ENCODE measurements around the gene DNHD1. TPM values are rescaled to one million over a fixed set of nuclear protein-coding genes. Genes with fewer than 3 reads are reported as not detected.

Gene DNHD1
- total RNA-seq, 4 donors from 2014 or later, result 2.9 to 20.9 (median 9.8) TPM

- TF ChIP-seq, protein P1, sequence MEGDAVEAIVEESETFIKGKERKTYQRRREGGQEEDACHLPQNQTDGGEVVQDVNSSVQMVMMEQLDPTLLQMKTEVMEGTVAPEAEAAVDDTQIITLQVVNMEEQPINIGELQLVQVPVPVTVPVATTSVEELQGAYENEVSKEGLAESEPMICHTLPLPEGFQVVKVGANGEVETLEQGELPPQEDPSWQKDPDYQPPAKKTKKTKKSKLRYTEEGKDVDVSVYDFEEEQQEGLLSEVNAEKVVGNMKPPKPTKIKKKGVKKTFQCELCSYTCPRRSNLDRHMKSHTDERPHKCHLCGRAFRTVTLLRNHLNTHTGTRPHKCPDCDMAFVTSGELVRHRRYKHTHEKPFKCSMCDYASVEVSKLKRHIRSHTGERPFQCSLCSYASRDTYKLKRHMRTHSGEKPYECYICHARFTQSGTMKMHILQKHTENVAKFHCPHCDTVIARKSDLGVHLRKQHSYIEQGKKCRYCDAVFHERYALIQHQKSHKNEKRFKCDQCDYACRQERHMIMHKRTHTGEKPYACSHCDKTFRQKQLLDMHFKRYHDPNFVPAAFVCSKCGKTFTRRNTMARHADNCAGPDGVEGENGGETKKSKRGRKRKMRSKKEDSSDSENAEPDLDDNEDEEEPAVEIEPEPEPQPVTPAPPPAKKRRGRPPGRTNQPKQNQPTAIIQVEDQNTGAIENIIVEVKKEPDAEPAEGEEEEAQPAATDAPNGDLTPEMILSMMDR (IDR thresholded peaks at IDR 0.05), result peak in 1 of 4 experiments; percentile 10
- TF ChIP-seq POLR2AphosphoS5 (IDR thresholded peaks at IDR 0.05), result no peak
- Histone ChIP-seq H3K4me1 (peaks cover 7 to 64% (median 27%) of the 10 kb centered on the region in 3 donors), H3K27me3 (no peaks in the 10 kb centered on the region), H3K27ac (peak overlapping the region; percentile 92 to 99 (median 98)), H3K4me3 (peak overlapping the region; percentile 63 to 88), H3K9me3 (no peaks in the 10 kb centered on the region), H3K36me3 (peaks cover 4 to 64% of the 10 kb centered on the region in 2 donors)
- no peak for ATAC-seq
- no CpG with 5 or more reads among the region's 36 CpGs for WGBS, 2 donors (ENCODE audit: low coverage in 1 of 2)
Measured at GRCh38 chr11:6611963-6612212, 114.8 kb downstream of the DNHD1 start.

DNA sequence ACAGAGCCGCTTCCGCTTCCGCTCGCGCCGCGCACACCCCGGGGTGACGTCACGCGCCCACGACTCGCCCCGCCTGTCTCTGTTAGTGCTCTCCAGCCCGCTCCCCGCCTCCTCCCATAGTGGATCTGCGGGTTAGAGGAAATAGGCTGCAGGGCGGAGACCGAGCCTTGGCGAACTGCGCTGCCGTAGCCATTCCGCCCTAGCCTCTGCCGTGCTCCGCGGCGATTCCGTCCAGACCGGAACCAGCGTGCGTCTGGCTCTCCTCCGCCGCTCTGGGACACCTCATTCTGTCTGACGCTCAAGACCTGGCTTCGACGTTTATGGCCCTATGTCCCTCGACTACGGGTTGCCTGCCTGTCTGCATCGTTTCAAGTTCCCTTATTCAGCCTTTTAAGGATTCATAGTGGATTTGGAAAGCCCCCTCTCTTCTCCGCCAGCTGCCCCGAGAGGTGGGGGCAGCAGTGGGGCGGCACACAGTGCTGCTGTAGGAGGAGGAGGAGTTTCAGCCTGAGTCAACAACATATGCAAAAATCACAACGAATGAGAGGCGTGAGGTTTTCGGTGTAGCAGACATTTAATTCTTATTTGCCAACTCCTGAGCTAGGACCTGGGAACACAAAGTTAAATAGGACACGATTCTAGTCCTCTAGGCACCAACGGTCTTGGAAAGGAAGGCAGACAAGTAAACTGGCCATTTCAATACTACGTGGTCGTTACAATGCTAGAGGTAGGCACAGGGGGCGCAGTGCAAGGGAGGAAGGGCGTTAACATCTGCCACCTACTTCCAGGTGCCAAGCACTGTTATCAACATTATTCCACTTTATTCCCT, 115.3 kb downstream of the DNHD1 start, which contains the start of gene TAF10:
Gene TAF10, minus strand, starts transcription at position 4 of the 829 bp plus-strand sequence. CDS start 27 bp downstream, outside the sequence.
- TF ChIP-seq, protein P1 (IDR thresholded peaks at IDR 0.05), result peak in 3 of 4 experiments; percentile 53 to 77 (median 58)
- TF ChIP-seq EP300 (IDR thresholded peaks at IDR 0.05), result no peak
- TF ChIP-seq POLR2AphosphoS5 (IDR thresholded peaks at IDR 0.05), result peak; percentile 99
- TF ChIP-seq POLR2A (IDR thresholded peaks at IDR 0.05), result peak; percentile 94 to 95
- Histone ChIP-seq H3K9me3 (no peaks in the 10 kb centered on the region), H3K27me3 (no peaks in the 10 kb centered on the region), H3K27ac (peak within 1 kb of the TSS; percentile 92 to 99 (median 98)), H3K36me3 (peaks cover 4 to 68% of the 10 kb centered on the region in 2 donors), H3K4me1 (peaks cover 7 to 64% (median 26%) of the 10 kb centered on the region in 3 donors), H3K4me3 (peak within 1 kb of the TSS; percentile 63 to 88)
- WGBS, 2 donors (ENCODE audit: low coverage in 1 of 2), result 0 to 1% methylated on average over 6 to 24 of the region's 51 CpGs
- peak; percentile 96 for ATAC-seq

DNA sequence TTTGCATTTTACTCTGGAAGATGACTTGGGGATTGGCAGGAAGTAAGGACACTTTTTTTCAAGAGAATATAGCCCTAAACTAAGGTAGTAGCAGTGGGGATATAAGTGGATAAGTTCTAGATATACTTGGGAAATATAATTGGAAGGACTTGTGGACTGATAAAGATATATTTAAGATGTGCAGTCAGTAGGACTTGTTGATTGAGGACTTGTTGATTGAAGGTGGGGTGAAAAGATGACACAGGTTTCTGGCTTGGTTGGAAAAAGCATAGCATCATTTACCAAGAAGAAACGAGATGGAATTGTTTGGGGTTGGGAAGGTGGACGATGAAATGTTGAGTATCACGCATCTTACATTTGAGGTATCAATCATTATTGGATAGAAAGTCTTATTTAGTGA, 116.4 kb downstream of the DNHD1 start:
- H3K4me1 ChIP-seq, result peaks cover 2 to 64% (median 26%) of the 10 kb centered on the region in 3 donors
- H3K4me3 ChIP-seq, result no peak overlapping the region
- TF ChIP-seq EP300 (IDR thresholded peaks at IDR 0.05) (no peak), POLR2AphosphoS5 (IDR thresholded peaks at IDR 0.05) (no peak), POLR2A (IDR thresholded peaks at IDR 0.05) (no peak)
- TF ChIP-seq, protein P1 (IDR thresholded peaks at IDR 0.05), result no peak
- peaks cover 4 to 58% of the 10 kb centered on the region in 2 donors for H3K36me3 ChIP-seq
- no peak for ATAC-seq
- no peaks in the 10 kb centered on the region for H3K9me3 ChIP-seq
- peak overlapping the region; percentile 75 to 99 (median 98) for H3K27ac ChIP-seq
- no peaks in the 10 kb centered on the region for H3K27me3 ChIP-seq
- 89 to 92% methylated on average over 3 of the region's 3 CpGs for WGBS, 2 donors (ENCODE audit: low coverage in 1 of 2)

DNA sequence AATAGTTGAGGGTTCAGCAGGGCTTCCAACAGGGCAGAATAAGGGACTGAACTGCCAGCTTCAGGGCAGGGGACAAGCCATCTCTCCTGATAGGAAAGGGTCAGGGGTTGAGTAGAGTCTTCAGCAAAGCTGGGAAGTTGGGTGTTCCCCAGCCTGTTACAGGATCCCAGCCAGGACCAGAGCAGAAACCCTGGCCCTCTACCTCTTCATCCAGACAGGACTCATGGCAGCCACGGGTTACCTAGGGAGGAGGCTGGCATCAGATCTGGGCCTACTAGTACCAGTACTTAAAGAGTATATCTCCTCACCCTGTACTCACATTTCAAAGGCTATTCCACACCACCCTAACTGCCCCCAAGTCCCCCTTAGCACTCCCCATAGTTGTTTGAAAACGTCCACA, 117.4 kb downstream of the DNHD1 start:
- Histone ChIP-seq H3K27ac (peak overlapping the region in 3 of 4 donors; percentile 98 to 99 (median 99)), H3K4me3 (no peak overlapping the region), H3K36me3 (peaks cover 0 to 48% of the 10 kb centered on the region in 2 donors), H3K9me3 (no peaks in the 10 kb centered on the region), H3K4me1 (peaks cover 2 to 59% (median 21%) of the 10 kb centered on the region in 3 donors), H3K27me3 (no peaks in the 10 kb centered on the region)
- 83 to 93% methylated on average over 1 to 2 of the region's 2 CpGs for WGBS, 2 donors (ENCODE audit: low coverage in 1 of 2)
- TF ChIP-seq POLR2A (IDR thresholded peaks at IDR 0.05) (no peak), EP300 (IDR thresholded peaks at IDR 0.05) (no peak), POLR2AphosphoS5 (IDR thresholded peaks at IDR 0.05) (no peak)
- TF ChIP-seq, protein P1 (IDR thresholded peaks at IDR 0.05), result no peak
- no peak for ATAC-seq

GRCh38 chr11:6615046-6615445, 118.0 kb downstream of the DNHD1 start:
- Histone ChIP-seq H3K27ac (peak overlapping the region in 2 of 4 donors; percentile 39 to 99), H3K9me3 (no peaks in the 10 kb centered on the region), H3K4me3 (no peak overlapping the region), H3K4me1 (peaks cover 2 to 59% (median 21%) of the 10 kb centered on the region in 3 donors), H3K36me3 (peaks cover 0 to 42% of the 10 kb centered on the region in 2 donors), H3K27me3 (no peaks in the 10 kb centered on the region)
- TF ChIP-seq, protein P1 (IDR thresholded peaks at IDR 0.05), result no peak
- TF ChIP-seq POLR2A (IDR thresholded peaks at IDR 0.05), result no peak
- no peak for TF ChIP-seq POLR2AphosphoS5 (IDR thresholded peaks at IDR 0.05)
- no peak for TF ChIP-seq EP300 (IDR thresholded peaks at IDR 0.05)
- no peak for ATAC-seq
- WGBS, 2 donors (ENCODE audit: low coverage in 1 of 2), result 82 to 86% methylated on average over 2 to 3 of the region's 5 CpGs
